ENCODE measurements around the gene ERBB4.
"Not testable (repeated sequence)": the region's sequence is repeated elsewhere in the genome, so short reads cannot be mapped to it uniquely, and the experiment has no call there.

Gene ERBB4

DNA sequence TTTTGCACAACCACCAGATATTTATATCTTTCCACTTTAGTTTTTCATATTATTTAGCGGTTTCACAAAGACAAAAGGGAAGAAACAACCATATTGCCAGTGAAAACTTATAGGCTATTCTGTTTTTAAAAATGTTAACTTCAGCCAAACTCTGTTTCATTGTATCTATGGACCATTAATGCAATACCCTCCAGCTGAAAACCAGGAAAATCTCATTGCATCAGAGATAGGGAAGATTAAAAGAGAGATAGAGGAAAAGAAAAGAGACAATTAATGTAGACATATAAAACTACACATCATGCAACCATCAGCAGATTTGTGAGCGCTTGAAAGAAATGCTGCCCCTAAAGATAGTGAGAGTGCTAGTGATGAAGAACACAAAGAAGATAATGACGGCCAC lies 970.2 kb downstream of the ERBB4 start:
- no peak for DNase-seq (ENCODE audit: low spot score)

DNA sequence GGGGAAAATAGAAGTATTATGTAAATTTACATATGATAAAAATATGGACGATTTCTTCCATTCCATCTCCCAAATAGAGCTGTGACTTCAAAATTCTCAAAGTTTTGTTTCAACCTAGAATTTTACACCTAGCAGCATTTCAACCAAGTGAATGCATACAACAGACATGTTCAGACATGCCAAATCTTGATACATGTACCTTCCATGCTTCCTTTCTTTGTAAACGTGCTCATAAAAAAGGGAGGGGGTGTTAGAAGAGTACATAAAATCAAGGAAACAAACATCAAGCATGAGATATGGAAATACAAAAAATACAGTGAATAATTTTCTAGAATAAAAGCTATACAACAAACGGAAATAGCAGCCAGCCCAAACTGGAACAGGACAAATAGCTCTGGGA lies 974.2 kb downstream of the ERBB4 start:
- DNase-seq (ENCODE audit: low spot score) = no peak

GRCh38 chr2:211545582-211545981 lies 993.0 kb downstream of the ERBB4 start:
- DNase-seq (ENCODE audit: low spot score) = no peak

DNA sequence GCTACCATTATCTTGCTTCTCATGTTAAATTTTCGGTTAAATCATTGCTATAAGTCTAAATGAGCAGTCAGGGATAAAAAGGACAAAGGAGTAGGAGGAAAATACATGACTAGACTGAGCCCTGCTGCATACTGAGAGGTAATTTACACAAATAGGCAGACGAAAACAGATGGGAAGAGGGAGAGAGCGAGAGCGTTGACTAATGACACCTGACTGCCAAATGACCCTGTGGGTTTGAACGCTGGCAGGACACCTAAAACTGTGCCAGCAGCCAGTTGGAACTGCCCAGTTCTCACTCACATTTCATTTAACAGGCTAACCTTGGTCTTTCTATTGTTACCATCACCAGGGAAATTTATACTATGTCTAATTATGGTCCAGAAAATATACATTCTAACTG lies 1004.0 kb downstream of the ERBB4 start:
- DNase-seq (ENCODE audit: low spot score) = no peak

DNA sequence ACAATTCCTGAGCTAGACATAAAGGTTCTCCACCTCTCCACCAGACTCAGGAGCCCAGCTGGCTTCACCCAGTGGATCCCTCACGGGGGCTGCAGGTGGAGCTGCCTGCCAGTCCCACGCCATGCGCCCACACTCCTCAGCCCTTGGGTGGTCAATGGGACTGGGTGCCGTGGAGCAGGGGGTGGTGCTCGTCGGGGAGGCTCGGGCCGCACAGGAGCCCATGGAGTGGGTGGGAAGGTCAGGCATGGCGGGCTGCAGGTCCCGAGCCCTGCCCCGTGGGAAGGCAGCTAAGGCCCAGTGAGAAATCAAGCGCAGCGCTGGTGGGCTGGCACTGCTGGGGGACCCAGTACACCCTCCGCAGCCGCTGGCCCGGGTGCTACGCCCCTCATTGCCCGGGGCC lies 1014.4 kb downstream of the ERBB4 start:
- DNase-seq (ENCODE audit: low spot score) = not testable (repeated sequence)

DNA sequence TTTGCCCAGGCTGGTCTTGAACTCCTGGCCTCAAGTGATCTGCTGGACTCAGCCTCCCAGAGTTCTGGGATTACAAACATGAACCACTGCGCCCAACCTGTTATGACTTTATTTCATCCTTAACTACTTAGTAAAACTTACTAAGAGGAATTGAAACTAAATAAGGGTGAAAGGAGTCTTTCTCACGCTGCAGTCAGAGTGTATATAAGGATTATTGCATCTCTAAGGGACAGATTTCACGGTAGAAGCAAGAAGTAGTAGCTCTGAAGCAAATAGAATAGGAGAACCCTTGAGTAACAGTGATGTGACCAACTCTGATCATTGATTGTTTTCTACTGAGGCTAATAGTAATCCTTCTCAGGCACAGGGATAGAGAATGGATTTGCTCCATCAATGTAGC lies 1022.1 kb downstream of the ERBB4 start:
- DNase-seq (ENCODE audit: low spot score) = no peak

GRCh38 chr2:211514049-211514448 lies 1024.6 kb downstream of the ERBB4 start:
- DNase-seq (ENCODE audit: low spot score) = no peak

DNA sequence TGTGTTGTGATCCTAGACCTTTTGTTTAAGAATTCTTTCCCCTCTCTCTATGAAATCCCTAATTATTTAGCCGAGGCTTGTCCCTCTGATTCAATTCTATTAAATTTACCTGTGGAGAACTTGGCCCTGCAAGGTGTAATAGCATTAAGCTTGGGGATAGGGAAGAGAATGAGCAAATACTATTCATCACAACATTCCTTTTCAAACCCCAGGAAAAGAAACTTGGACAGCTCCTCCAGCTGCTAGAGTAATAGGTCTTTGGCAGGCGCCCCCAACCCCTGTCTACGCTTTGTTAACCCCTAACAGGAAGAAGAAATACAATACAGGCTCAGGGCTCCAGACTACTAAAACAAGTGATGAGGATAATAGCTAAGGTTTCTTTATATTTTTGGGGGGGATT lies 1025.2 kb downstream of the ERBB4 start:
- DNase-seq (ENCODE audit: low spot score) = no peak

DNA sequence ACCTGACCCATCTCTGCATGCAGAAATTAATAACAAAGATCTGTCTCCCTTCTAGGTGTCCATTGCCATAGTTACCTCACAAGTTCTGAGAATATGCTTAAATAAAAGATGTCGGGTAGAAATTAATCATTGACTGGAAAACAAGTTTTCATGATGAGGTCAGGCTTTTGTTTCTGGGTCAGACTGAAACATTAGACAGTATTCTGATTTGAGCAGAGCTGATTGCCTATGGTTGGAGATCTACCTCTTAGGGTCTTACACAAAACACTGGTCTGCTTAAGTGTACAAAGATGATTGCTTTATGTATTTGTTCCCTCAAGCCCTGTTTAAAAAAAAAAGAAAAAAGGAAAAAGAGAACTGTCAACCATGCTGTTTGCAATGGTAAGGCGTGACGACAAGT lies 1025.8 kb downstream of the ERBB4 start:
- no peak for DNase-seq (ENCODE audit: low spot score)

DNA sequence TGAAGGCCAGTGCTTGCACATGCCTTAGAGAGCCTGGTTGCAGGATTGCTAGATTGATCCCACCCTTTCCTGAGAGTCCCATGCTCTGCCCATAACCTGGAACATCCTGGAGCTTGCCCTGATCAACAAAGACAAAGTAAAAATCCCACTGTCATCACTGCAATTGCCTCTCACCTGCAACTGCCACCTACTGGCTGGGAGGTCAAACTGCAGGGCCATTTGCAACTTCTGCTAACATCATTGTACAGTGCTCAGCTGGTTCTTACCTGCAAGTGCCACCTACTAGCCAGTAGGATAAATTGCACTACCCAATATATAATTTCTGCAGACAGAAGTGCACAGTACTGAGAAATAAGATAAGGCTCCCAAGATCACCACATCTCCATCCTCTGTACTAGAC lies 1034.7 kb downstream of the ERBB4 start:
- DNase-seq (ENCODE audit: low spot score) = no peak

DNA sequence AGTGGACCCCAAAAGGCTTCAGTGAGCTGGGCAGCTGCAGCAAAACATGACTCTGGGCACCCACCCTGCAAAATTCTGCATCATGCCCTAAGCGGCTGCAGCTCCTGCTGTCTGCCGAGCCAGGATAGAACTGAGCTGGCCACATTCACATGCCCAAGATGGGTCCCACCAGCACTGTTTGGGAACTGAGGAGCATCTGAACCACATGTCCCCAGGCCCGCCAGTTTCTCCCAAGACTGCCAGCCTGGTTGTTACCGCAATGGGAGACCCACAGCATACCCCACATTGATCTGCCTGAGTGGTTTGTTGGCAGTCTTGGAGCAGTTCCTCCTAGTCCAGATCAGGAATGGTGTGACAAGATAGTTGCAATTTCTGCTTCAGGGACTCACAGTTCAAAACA lies 1035.4 kb downstream of the ERBB4 start:
- no peak for DNase-seq (ENCODE audit: low spot score)

- DNase-seq (ENCODE audit: low spot score) = no peak
These were observed 1039.9 kb downstream of the ERBB4 start for GRCh38 chr2:211498551-211499205.

DNA sequence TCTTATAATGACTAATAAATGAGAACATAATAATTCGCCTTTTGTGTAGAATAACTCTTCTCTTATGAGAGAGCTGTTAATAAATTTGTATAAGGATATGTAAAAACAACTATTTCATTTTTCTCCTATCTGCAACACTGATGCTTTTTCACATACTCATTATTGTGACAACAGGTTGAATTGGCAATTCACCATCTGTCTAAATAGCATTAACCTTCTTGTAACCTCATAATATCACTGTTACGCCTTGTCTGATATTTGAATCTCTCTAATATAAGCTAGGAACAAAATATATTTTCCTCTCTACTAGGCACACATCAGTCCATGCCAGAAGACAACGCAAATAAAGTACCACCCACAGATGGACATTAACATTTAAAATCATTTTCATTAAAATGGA lies 1043.3 kb downstream of the ERBB4 start:
- DNase-seq (ENCODE audit: low spot score) = no peak

GRCh38 chr2:211494536-211494935 lies 1044.1 kb downstream of the ERBB4 start:
- DNase-seq (ENCODE audit: low spot score) = no peak

DNA sequence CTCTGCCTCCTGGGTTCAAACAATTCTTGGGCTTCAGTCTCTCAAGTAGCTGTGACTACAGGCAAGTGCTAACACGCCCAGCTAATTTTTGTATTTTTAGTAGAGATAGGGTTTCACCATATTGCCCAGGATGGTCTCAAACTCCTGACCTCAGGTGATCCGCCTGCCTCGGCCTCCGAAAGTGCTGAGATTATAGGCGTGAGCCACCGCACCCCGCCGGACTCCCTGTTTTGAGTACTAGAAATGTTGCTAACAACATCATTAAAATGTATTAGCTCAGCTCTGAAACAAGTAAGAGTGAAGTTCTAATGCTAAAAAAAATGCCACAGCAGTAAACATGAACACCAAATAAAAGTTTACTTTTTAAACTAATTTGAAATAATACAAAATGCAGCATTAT lies 1044.5 kb downstream of the ERBB4 start:
- no peak for DNase-seq (ENCODE audit: low spot score)

DNA sequence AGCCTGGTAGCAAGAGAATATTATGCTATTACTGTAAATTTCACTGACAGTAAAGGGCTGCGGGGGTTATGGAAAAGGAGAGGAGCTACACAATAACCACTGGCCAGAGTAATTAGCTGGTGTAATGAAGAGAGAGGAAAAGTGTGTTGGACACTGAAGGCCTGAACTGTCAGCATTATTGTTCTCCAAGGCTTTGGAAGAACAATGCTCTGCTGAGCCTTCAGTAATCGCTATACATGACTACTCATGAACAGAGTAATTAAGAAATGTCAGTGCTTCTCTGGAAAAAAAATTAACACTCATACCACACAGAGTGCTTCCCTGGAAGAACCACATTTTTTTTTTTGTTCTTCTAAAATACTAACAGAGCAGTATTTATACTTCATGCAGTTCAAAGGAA lies 1050.9 kb downstream of the ERBB4 start:
- DNase-seq (ENCODE audit: low spot score) = no peak

DNA sequence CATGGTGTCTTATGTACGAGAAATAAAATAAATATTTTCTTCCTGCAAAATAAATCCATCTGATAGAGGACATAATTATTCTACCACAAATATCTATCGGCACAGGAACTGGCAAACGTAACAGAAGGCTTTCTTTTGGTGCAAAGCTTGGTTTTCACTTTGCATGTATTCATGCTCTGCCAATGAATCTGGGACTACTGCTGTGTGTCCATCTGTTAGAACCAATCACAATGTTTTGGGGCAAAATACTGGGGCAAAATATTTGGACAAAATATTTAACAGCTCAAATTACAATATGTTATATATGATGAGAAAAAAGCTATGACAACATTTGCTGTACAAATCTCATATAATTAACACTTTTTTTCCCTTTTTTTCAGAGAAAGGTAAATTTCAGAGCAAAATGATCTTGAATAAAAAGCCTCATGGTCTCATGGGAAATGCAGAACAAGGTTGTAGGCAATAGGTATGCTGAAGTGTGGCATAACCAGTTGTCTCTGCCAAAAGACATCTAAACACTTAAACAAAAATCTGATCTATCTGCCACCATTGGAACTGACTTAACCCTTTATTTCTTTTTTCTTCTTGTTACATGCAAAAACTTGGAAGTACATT lies 1059.0 kb downstream of the ERBB4 start:
- no peak for DNase-seq (ENCODE audit: low spot score)

- DNase-seq (ENCODE audit: low spot score) = no peak
These were observed 1060.9 kb downstream of the ERBB4 start for GRCh38 chr2:211477537-211478275.

GRCh38 chr2:211473116-211473515 lies 1065.5 kb downstream of the ERBB4 start:
- DNase-seq (ENCODE audit: low spot score) = no peak

DNA sequence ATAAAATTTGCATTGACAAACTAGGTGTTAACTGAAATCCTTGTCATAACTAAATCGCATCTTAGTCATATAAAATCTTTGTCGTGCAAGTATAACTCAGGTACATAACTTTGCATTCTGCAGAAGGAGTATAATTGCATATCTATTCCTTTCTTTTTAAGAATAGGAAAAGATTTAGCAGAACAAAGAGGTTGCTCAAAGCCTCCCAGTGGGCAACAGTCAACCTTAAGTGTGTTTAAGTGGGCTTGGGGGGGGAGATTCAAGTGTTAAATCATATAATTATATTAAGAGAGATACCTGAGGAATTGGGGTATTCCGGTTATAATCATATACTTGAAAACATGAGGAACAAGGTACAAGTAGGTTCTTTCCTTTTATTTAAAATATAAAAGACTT lies 1068.9 kb downstream of the ERBB4 start:
- no peak for DNase-seq (ENCODE audit: low spot score)

DNA sequence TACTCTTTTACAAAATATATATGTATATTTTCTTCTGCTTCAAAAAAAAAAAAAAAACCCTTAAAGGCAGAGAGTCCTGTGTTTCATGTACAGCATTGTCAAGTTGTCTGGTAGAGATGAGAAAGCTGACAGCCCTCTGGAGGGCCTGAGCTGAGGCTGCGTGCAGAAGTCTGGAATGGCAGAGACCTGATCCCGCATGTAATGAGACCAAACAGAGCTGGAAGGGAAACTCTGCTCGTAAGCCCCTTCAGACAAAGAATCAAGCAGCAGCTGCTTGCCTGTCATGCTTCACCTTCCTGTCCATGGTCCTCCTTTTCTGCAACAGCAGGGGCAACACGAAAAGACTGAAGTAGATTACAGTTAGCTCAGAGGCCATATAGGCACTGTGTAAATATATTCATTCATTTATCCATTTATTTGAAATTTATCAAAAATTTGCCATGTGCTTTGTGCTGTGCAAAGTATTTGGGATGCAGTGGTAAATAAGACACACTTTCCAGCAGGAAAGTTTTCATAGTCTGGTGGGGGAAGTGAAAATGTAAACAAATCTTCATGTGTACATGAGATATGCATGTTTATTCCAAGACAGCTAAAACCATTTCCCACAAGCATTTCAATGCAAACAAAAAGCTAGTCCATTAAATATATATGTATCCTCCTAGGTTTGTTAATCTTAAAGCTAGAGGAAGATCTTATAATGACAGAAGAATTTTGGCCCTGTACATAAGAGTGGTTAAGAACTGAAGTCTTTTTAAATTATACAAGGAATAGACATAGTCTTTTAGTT lies 1069.5 kb downstream of the ERBB4 start:
- DNase-seq (ENCODE audit: low spot score) = no peak

DNA sequence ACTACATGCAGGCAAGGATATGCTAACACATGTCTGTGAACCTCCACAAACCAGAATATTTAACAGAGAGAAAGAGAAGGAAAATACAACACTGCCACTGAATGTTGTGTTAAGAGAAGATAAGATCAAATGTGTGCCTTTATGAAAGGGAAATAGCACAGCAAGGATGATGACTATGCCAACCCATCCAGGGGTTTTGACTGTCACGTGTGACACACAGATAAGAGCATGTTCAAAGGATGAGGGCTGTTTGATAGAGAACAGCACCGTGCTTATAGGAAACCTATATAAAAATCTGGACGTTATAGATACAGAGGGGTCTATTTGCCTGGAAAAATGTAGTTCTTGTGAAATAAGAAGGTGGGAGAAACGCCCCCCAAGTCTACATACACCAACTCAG lies 1070.4 kb downstream of the ERBB4 start:
- DNase-seq (ENCODE audit: low spot score) = no peak

DNA sequence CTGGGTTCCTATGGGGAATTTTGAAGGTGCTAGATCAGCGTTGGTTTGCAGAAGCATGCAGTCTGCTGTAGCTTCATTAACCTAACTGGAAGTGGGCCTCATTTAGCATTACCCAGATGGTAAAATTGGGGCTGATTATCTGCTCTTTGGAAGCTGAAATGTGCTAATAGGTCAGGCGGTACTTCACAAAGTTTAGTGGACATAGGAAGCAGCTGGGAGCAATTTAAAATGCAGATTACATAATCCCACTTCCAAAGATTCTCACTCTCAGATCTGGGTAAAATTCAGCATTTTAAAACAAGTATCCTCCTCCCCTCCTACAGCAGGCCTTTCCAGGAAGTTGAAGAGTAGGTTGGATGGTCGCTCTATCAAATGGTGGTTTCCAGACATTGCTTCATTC lies 1075.2 kb downstream of the ERBB4 start:
- no peak for DNase-seq (ENCODE audit: low spot score)

Data from CD4-positive, alpha-beta T cell treated with Interleukin-2 at 100 ng/mL for 4 hours (primary cell).